ENCODE measurements around the gene LIG1.

Gene LIG1

GRCh38 chr19:48081106-48081505, 89.0 kb downstream of the LIG1 start:
- TF ChIP-seq FOXP2 (optimal IDR thresholded peaks at IDR 0.05; ENCODE audit: borderline replicate concordance, extremely low read depth, extremely low read length, insufficient read depth), result no peak
- TF ChIP-seq SIN3A (IDR thresholded peaks at IDR 0.05; ENCODE audit: borderline replicate concordance, insufficient read depth, low read length), result no peak
- no peak for TF ChIP-seq POLR2AphosphoS5 (IDR thresholded peaks at IDR 0.05; ENCODE audit: low read depth, low read length)

GRCh38 chr19:48069435-48069834, 100.7 kb downstream of the LIG1 start:
- TF ChIP-seq FOXP2 (optimal IDR thresholded peaks at IDR 0.05; ENCODE audit: borderline replicate concordance, extremely low read depth, extremely low read length, insufficient read depth), result no peak

Data from PFSK-1 (cell line).